OCI-LY3 (cell line): ENCODE data around the gene TMEM256.

ENCODE experiments used
- EZH2phosphoT487 ChIP-seq: fragments of 200-600 bp; shearing (Covaris generic); IDR thresholded peaks from 2 replicates; pipeline ENCODE4 v1.6.1; 2018; ENCODE audit warnings: antibody characterized with exemption, mixed run types, low read depth
- TF ChIP-seq, protein P1 (sequence below): fragments of 200-600, 300-600 bp; sonication (generic); IDR thresholded peaks from 2 replicates; pipeline ENCODE4 v1.5.1; 2014; ENCODE audit warnings: antibody characterized with exemption, low read length, low read depth

DNA sequence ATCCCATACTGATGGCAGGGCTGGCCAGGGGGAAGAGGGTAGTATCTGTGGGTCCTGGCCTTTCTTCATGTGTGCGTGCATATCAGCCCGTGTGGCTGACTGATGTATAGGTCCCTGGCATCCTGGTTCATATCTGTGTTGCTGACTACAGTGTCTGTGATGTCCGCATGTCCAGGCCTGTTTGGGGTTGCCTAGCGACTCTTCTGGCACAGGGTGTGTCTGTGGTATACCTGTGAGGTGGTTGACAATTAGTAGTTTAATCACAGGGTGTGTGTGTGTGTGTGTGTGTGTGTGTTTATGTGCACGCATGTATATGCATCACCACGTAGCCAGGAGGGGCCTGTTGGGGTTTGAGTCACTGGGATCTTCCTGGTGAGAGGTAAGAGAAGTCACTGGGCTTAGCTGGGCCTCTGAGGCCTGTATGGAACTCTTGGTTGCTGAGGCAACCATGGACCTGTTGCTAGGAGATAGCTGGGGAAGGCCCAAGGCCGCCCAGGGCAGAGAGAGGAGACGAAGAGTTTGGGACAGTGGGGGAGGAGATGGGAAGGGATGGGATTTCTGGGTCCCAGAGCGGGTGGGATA lies 49.5 kb downstream of the TMEM256 start:
- TF ChIP-seq, protein P1, sequence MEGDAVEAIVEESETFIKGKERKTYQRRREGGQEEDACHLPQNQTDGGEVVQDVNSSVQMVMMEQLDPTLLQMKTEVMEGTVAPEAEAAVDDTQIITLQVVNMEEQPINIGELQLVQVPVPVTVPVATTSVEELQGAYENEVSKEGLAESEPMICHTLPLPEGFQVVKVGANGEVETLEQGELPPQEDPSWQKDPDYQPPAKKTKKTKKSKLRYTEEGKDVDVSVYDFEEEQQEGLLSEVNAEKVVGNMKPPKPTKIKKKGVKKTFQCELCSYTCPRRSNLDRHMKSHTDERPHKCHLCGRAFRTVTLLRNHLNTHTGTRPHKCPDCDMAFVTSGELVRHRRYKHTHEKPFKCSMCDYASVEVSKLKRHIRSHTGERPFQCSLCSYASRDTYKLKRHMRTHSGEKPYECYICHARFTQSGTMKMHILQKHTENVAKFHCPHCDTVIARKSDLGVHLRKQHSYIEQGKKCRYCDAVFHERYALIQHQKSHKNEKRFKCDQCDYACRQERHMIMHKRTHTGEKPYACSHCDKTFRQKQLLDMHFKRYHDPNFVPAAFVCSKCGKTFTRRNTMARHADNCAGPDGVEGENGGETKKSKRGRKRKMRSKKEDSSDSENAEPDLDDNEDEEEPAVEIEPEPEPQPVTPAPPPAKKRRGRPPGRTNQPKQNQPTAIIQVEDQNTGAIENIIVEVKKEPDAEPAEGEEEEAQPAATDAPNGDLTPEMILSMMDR, result no peak
- TF ChIP-seq EZH2phosphoT487, result no peak
